Dermis blood vessel endothelial cell (primary cell): ENCODE data around the gene CTIF. TPM values are rescaled to one million over a fixed set of nuclear protein-coding genes. Genes with fewer than 3 reads are reported as not detected.

Experiments
- DNase-seq: peaks from one replicate; pipeline ENCODE4 v3.0.0; 2010
- total RNA-seq: library from RNA; depleted of rRNA; stranded (reverse); fragments of >200 nt; gene quantifications from 2 replicates; pipeline ENCODE4 v1.2.3, GENCODE V29; 2014

CTIF gene
- total RNA-seq, 1 donor from 2014 or later = 18.0 TPM

DNA sequence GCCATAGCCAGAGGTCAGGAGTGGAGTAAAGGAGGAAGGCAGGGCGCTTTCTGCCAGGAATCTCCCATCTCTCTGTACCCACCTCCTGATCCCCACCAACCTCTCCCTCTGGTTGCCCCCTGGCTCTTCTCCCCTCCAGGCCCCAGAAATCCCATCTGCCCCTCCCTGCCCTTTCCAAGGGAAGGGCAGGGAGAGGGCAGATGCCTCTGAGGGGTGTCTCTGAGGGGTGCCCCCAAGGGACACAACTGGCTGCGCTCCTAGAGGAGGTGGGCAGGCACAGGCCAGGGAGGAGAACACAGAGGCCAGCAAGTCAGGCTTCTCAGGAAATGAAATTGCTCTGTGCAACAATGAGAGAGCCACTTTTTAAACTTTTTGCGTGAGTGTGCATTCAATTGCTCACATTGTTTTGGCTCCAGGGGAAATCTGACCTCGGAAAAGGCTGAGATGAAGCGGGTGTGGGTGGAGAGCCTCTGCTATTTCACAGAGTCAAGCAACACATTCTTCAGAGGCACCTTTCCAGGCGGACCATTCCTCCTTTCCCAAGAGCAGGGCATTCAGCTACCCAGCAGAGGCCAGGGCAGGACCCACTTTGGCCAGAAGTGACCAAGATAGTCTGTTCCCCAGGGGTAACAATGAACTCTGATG is 286.4 kb downstream of the CTIF start:
- peak; percentile 74 for DNase-seq

DNA sequence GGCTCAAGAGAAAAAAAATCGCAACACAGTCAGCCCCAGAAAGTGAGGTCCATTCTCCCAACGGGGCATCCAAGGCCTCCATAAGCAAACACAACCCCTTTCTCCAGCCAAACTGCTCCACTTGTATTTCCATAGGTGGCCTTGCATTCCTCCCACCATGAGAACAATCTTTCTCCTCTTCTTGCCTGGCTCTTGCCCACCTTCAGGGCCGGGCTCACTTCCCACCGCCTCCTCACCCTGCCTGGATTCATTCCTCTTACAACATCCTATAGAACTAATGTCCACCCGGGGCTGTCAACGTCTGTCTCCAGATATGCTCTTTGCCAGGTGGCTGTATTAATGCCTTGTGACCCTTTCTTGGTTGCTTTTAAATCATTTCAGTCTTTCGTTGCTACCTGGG is 287.4 kb downstream of the CTIF start:
- no peak for DNase-seq

DNA sequence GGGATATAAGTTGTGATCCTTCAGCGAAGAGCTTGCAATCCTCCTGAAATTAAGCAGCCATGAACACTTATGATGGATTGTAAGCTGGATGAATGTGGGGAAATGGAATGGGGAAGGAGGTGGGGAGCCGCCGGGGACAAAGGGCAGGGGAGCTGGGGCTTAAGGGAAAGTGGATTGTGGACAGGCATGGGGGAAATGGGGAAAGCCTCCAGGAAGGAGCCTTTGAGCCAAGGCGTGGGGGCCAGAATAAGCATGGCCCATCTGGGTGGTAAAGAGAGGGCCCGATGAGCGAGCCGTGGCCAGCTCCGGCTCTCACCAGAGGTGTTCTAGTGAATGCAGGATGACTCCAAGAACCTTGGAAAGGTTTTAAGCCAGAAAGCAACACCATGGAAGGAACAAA is 288.0 kb downstream of the CTIF start:
- DNase-seq = no peak

DNA sequence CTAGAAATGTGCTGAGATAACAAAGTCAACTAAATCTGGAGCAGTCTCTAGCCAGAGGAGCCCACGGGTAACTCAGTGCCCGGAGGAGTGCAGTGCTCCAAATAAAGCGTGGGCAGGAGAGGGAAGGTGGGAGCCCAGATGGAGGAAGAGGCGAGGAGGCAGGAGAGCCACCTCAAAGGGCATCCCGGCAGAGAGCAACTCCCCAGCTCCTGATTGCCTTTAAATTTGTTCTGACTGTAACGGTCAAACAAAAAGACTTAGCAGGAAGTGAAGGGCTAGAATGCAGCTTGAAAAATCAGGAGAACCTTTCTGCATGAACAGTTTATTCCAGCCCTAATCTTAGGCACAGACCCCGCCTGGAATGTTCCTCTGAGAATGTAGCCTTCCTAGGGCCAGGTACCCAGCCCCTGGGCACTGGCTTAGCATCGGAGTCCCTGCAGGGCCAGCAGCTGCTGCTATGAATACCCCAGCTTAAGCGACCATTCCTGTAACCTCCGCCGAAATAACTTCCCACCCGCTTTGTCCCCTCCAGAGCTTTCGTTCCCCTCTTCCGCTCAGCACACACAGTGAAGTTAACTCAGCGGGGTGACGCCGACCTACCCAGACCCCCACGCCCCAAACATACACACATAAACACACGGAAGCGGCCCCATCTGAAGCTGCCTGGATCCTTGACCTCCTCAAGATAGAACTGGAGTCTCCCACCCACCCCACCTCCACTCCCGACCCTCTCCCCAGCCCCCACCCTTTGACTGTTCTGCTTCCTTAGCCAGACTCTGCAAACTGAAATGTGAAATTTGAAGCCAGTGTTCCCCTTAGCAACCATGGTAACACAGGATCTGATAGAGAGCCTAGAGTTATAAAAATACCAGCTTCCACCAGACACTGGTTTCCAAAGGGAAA is 288.7 kb downstream of the CTIF start:
- peak; percentile 29 for DNase-seq

DNA sequence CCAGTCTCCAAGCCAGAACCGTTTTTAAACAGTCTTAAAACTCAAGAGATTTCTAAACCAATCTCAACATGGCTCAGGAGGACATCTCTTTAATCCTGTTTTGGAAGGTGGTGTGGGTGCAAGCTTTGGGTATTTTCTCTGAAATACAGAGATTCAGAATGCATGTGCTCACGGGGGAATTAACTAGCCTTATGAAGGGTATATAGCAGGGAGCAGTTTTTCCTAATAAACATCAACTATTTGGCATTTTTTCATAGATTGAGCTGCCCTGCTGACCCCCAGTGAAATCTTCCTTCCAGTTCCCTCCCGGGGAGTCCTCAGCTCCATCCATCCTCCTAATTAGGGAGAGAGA is 289.3 kb downstream of the CTIF start:
- DNase-seq = no peak

DNA sequence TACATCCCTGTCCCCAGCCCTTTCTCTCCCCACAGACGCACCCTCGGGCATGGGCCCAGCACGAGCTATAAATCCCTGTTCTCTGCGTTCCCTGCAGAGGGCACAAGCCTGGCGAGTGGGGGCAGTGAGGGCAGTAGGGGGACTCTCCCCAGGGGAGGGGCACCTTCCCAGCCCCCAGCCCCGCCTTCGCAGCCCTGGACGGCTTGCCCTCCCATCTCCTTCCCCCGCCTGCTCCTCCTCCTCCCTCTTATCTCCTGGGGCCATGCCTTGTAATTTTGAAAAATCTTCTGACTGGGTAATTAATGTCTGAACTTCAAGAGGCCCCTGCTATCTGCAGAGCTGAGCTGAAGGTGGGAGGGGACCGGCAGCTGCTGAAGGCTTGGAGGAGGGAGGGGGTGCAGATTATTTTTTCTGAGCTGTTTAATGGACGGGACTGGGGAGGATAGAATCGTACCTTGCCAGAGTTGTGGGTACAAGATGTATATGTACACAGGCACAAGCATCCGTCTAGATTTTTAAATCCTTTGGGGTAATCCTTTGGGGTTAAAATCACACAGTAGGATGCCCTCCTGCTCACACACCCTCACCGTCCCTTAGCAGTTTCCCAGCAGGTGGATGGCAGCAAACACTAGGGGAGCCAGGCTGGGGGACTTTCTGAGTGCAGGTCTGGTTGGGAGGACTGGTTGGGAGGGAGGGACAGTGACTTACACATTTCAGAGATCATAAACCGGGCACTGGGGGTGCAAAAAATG is 290.0 kb downstream of the CTIF start:
- DNase-seq = no peak

DNA sequence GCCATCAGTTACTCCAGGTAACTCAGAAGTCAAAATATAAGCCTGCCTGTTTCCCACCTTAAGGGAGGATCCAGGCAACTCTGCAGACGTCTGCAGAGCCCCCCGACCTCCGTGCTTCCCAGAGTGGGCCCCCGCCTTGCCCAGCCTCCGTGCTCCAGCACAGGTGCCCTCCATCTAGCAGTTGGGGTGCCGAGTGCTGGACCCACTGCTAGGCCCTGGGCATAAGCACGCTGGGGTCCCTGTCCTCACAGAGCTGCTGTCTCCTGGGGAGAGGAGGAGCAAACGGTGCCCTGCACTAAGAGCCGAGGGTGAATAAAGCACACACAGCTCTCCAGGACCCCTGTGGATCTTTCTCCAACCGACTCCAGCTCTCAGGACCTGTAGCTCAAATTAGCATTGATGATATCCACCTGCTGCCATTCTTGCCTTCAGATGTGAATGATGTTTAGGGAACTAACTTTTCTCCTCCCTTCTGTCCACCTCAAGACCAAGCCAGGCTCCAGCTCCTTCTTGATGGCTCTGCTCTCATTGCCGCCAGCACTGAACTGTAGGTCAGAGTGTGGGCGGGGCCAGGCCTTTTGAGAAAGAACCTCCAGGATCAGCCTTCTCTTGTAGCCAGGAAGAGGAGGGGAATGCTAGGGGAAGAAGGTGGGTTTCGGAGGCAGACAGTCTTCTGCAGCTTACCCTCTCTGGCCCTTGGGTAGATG is 290.8 kb downstream of the CTIF start:
- no peak for DNase-seq

DNA sequence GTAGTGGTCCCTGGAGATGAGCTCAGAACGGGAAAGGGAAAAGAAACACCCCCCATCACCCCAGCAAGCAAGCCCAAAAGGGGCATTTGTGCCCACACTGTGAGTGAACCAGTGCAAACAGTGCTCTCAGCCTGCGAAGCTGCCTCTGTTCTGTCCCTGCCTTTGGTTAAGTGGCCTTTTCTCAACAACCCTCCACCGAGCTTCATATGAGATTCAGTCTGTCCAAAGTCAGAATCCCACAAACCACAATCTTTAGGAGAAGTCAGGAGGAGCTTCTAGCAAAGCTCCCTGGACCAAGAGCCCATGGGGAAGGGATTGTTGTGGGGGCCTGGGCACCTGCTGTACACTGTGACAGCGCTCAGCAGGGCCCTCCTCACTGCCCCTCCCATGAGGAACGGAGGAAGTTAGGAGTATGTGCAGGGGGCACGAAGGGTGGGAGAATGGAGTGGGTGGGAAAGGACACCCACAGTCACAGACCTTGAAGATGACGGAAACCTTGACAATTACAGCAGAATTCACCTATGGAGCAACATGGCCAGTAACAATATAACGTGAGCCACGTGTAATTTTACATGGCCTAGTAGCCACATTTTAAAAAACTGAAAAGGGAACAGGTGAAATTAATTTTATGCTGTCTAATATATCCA is 292.4 kb downstream of the CTIF start:
- DNase-seq = no peak

DNA sequence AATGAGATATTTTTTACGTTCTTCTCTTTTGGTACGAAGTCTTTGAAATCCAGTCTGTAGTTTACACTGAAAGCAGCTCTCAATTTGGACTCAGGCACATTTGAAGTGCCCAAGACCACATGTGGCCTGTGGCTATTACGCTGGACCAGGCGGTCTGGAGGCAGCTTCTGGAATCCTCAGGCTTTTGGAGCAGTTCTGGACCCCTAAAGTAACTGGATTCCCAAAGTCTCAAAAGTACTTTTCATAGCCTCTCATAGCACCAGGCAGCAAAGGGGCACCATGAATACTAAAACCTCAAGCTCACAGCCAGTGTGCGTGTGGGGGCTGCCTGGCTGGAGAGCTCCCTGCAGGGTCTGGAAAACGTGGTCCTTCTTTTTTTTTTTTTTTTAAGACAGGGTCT is 293.0 kb downstream of the CTIF start:
- no peak for DNase-seq

DNA sequence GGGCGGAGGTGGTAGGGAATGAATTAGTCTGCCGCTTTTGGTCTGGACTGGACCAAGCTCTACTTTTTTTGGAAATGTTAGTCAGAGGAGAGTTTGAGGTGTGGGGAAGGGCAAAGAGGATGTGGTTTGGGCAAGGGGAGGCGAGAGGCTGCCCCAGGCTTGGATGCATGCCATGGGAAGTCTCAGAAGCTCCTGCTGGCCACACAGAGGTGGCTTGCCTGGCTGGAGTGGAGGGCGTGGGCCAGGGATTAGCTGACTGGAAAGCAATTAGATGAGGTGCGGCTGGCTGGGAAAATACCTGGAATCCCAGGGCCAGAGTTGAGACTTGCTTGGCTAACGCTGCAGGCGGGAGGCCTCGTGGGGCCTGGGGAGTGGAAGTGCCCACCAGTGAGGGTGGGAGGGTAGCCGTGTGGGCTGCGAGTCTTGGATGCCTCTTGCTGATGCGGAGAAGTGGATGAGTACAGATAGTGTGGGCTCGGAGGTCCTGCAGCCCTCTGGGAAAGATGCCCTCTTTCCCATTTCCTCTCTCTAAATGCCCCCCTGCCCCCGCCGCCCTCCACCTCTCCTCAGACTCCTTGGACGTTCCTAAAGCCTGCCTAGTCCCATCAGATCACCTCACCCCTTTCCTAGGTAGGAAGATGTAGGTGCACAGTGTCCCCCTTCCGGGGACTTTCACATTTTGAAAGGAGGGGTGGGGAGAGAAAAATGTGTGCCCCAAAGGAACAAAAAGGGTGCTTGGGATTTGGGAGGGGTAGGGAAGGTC is 294.3 kb downstream of the CTIF start:
- peak; percentile 48 for DNase-seq

DNA sequence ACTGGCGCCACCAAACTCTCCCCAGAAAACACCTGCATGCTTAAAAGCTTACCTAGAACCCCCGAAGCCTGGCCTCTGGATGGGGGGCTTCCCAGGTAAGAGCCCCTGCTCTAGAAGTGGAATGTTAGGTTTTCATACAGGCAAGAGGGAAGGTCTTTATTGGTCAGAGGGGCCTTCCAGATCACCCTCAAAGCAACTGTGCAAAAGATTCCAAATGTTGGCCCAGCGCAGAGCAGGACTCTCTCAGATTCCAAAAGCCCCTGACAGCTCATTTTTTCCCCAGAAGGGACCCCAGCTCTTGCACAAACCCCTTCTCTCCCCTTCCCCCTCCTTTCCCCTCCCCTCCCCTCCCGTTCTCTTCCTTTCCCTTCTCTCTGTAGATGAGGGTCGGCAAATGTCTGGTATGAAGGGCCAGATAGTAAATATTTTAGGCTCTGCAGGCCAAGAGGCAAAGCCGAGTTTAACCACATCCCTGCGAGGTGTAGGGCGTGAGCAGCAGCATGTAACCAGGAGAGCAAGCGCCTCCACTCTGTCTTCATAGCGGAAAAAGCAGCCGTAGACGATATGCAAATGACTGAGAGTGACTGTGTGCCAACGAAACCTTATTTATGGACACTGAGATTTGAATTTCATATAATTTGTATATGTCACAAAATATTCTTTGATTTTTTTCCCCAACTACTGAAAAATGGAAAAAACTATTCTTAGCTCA is 295.0 kb downstream of the CTIF start:
- peak; percentile 33 for DNase-seq

DNA sequence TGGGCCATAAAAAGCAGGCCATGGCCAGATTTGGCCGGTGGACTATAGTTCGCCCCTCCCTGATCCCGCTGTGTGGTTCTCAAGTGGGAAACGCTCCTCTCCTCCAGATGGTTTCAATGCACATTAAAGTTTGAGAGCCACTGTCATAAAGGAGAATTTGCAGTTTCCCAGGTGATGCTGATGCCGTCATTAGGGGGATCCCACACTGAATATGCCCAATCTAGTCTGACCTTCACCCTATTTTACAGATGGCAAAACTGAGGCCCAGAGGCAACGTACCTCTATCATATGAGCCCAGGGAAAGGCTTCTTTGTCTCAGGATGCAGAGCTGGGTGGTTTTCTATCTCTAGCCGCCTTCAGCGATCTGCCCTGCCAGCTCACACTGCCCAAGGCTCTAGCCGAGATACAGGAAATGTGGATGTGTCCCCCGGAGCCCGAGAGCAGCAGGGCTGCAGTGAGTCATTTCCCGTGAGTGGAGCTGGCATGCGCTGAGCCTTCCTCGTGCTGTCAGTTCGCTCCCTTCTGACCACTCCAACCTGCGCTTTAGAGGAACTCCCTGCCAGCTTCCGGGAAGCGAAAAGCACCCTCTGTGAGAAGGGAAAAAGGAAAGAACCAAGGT is 295.7 kb downstream of the CTIF start:
- peak; percentile 92 for DNase-seq

DNA sequence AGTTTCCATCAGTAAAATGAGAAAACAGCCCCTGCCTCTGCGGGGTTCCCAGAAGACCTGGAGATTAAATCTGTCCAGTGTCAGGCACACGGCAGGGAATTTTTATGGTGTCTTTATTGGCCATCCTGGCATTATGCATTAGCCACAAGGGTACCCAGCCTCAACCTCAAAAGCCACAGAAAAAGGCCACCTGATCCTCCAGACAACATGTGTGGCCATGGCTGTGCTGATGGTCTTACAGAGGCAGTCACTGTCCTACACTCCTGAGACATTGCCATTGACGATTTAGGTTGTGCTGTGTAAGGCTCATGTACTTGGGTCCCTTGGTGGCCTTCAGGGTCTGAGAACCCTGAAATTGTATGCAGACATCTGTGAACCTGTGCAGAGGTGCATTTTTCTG is 296.3 kb downstream of the CTIF start:
- no peak for DNase-seq

DNA sequence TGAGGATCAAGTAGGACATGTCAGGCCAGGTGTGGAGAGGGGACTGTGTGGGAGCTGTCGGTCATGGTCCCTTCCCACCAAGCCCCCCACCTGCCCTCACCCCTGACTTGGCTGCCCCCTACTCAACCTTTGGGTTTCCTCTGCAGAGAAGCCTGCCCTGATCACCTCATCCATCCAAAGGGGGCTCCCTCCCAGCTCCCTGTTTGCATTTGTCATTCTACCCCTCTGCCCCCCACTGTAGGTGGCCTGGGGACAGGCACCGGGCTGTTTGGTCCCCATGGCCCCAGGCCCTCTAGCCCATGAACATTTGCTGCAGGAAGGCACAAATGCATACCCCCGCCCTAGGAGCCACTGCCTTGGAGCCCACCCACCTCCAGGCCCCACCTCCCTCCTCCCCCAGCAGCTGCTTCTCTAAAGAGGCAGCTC is 296.9 kb downstream of the CTIF start:
- no peak for DNase-seq

DNA sequence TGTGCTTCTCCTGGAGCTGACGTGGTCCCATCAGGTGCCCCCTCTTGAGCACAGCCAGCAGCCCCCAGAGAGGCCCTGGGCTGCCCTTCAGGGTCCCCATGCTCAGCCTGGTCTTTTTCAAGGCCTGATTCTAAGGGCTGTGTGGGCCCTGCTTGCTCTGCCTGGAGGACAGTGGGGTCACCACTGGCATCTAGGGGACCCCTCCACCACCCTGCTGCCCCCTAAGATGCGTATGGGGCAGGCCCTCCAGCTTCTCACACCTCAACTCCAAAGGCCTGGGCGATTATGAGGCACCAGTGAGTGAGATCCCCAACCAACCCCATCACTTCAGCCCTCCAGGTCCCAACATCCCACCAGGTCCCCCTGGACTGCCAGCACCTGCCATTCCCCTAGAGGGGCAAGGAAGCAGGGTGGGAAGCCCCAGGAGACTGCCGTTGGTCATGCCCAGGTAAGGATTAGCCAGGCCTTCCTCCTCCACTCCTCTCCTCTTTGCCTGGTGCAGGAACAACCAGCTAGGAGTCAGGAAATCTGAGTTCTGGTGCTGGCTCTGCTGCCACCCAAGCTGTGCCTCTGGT is 297.5 kb downstream of the CTIF start:
- no peak for DNase-seq

DNA sequence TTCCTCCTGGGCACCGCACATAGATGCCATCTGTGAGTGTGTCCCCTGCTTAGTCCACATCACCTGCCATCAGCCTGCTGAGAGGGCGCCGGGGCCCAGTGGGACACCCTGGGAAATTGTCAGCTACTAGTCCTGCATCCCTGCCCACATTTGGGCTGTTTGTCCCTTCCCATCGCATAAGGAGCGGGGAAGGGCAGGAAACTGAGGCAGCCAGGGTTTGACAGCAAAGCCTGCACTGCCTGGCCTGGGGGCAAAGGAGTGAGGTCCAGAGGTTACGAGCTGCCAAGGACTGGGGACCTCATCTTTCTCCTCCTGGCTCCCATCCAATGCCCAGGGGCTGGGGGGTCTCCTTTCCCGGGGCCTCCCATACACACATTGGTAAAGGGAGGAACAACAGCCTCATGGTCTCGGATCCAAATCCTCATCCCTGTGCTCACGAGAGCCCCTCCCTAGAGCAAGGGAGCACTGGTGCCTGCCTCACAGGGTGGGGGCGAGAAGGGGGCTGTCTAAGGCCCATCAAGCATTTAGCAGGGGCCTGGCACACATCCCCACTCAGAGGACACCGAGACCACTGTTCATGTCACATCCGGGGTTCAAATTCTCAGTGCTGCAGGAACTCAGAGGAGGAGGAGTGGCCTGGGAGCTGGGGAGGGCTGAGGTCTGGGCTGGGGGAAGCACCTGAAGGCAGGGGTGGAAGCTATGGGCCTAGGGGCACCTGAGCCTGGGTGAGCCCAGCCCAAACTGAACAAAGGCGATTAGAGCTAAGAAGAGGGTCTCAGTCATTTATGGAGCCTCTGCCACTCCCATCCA is 298.2 kb downstream of the CTIF start:
- DNase-seq = no peak

DNA sequence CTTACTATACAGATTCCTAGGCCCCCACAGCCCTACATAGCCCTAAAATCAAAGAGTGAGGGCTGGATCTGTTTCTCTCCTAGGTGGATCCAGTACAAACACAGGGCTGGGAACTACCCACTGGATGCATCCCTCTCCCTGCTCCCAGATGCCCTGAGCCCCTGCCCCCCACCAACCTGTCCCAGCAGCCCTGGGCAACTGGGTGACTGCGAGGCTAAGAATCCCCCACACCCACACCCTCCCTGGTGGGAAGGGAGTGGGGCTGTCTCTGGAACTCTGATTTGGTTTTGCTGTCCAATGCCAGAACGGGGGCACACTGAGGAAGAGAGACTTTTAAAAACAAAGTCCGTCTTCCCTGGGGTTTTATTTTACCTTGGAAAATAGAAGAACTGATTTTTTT is 298.8 kb downstream of the CTIF start:
- no peak for DNase-seq

DNA sequence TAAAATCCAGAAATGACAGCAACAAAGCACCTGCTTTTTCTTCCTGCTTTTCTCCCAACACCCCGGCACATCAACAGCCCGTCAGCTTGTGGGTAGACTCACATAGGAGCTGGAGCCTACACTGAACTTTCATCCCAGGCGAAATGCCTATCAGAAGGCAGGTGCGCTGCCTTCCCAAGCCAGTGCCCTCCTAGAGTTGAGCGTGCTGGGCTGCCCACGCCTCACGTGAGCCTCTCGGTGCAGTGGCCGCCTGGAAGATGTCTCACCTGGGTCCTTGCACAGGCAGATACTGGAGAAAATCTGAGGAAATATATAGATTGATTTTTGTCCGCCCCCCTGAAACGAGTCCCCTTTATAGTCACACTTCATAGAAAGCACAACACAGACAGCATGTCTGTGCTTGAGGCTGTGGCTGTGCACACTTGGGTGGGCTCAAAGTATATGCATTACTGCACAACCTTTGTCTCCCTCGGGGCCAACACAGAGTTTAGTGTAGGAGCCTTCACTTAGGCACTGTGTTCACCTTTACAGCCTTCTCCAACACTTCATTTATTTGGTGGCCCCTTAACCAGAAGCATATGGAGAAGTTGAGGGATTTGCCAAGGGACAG is 299.4 kb downstream of the CTIF start:
- DNase-seq = no peak
